ENCODE measurements around the gene VSX1.

Gene VSX1

GRCh38 chr20:25087186-25087929, 5.4 kb upstream of the VSX1 start:
- DNase-seq, result no peak

- no peak for DNase-seq
These were observed 4.0 kb upstream of the VSX1 start for GRCh38 chr20:25085756-25086495.

- no peak for DNase-seq
These were observed 2.8 kb upstream of the VSX1 start for GRCh38 chr20:25084626-25085187.

GRCh38 chr20:25083773-25084625, 2.1 kb upstream of the VSX1 start:
- DNase-seq, result no peak

GRCh38 chr20:25083141-25083772, 1.3 kb upstream of the VSX1 start:
- no peak for DNase-seq

- no peak for DNase-seq
These were observed 545 bp upstream of the VSX1 start for GRCh38 chr20:25082498-25082873.

- no peak for DNase-seq
These were observed 744 bp downstream of the VSX1 start for GRCh38 chr20:25081065-25081729.

GRCh38 chr20:25079171-25079570, 2.8 kb downstream of the VSX1 start:
- no peak for DNase-seq

GRCh38 chr20:25078662-25079061, 3.3 kb downstream of the VSX1 start:
- no peak for DNase-seq

GRCh38 chr20:25077610-25078169, 4.3 kb downstream of the VSX1 start:
- DNase-seq, result no peak

- DNase-seq, result no peak
These were observed 5.0 kb downstream of the VSX1 start for GRCh38 chr20:25076731-25077609.

- DNase-seq, result no peak
These were observed 5.7 kb downstream of the VSX1 start for GRCh38 chr20:25076201-25076600.

- no peak for DNase-seq
These were observed 8.4 kb downstream of the VSX1 start for GRCh38 chr20:25073544-25073943.

GRCh38 chr20:25072226-25072811, 9.6 kb downstream of the VSX1 start:
- no peak for DNase-seq

GRCh38 chr20:25071734-25072133, 10.2 kb downstream of the VSX1 start:
- DNase-seq, result no peak

- DNase-seq, result no peak
These were observed 11.0 kb downstream of the VSX1 start for GRCh38 chr20:25070821-25071473.

- no peak for DNase-seq
These were observed 14.6 kb downstream of the VSX1 start for GRCh38 chr20:25067102-25067987.

- DNase-seq, result no peak
These were observed 15.6 kb downstream of the VSX1 start for GRCh38 chr20:25066386-25066785.
